ENCODE data around the gene GPBP1L1. TPM values are rescaled to one million over a fixed set of nuclear protein-coding genes. Genes with fewer than 3 reads are reported as not detected.
"Not testable (repeated sequence)": the region's sequence is repeated elsewhere in the genome, so short reads cannot be mapped to it uniquely, and the experiment has no call there.

The GPBP1L1 gene
- polyA plus RNA-seq, 1 donor (not counting 4 experiments of a cell fraction or from before 2014, with no cell fraction given) = 64.1 TPM

DNA sequence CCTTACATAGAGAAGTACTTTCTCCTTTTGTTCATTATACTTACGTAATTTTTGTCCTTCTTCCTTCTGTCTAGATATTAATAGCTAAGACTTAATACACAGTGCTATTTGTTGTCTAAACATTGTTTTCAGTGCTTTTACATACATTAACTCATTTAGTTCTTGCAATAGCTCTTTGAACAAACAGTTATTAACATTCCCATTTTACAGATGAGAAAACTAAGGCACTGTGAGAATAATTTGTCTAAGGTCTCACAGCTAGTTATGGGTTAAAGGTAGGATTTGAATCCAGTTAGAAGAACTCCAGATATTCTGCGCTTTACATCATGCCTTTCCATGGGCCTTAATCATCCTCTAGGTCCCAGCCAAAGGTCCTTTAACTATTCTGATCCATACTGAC lies 82.1 kb downstream of the GPBP1L1 start:
- Histone ChIP-seq H2AFZ (ENCODE audit: control insufficient read depth, low read length) (no peak overlapping the region), H3K9me1 (ENCODE audit: control insufficient read depth, extremely low read depth, insufficient read depth, low read length) (no peaks in the 10 kb centered on the region), H3K9ac (ENCODE audit: control insufficient read depth, extremely low read depth, insufficient read depth, low read length) (no peak overlapping the region), H4K20me1 (ENCODE audit: control insufficient read depth, extremely low read depth, insufficient read depth, low read length) (no peaks in the 10 kb centered on the region), H3K27ac (ENCODE audit: control insufficient read depth, insufficient read depth, low read length) (no peak overlapping the region), H3K4me2 (ENCODE audit: control insufficient read depth, extremely low read depth, insufficient read depth, low read depth, low read length) (no peak overlapping the region), H3K27me3 (ENCODE audit: control insufficient read depth, extremely low read depth, insufficient read depth, low read length) (no peaks in the 10 kb centered on the region), H3K36me3 (ENCODE audit: control insufficient read depth in 2 of 2, extremely low read depth in 1 of 2, insufficient read depth in 2 of 2, low read length in 2 of 2) (peaks cover 2 to 24% of the 10 kb centered on the region in 2 experiments), H3K4me1 (ENCODE audit: control insufficient read depth, extremely low read depth, insufficient read depth, low read length) (no peaks in the 10 kb centered on the region), H3K9me3 (ENCODE audit: control insufficient read depth, low read depth, low read length) (no peaks in the 10 kb centered on the region), H3K79me2 (ENCODE audit: control insufficient read depth, insufficient read depth, low read length) (peaks cover 21% of the 10 kb centered on the region), H3K4me3 (ENCODE audit: control insufficient read depth in 2 of 3, extremely low read depth in 1 of 3, insufficient read depth in 2 of 3, low read depth in 1 of 3, low read length in 3 of 3) (no peak overlapping the region)
- FAIRE-seq (no peak), DNase-seq (ENCODE audit: low read depth, low spot score) (no peak)
- TF ChIP-seq CTCF (optimal IDR thresholded peaks at IDR 0.05 in 1 of 3, IDR thresholded peaks at IDR 0.05 in 1 of 3, conservative IDR thresholded peaks at IDR 0.05 in 1 of 3; ENCODE audit: extremely low read depth in 1 of 3, insufficient read depth in 2 of 3, low read length in 3 of 3) = no peak
- no peak for TF ChIP-seq EZH2 (IDR thresholded peaks at IDR 0.05; ENCODE audit: low read length)
- dilution Hi-C loops (cut with MboI; ENCODE audit: extremely low pct_ligation_motif_present, low sequenced_read_pairs) = no loop called here

DNA sequence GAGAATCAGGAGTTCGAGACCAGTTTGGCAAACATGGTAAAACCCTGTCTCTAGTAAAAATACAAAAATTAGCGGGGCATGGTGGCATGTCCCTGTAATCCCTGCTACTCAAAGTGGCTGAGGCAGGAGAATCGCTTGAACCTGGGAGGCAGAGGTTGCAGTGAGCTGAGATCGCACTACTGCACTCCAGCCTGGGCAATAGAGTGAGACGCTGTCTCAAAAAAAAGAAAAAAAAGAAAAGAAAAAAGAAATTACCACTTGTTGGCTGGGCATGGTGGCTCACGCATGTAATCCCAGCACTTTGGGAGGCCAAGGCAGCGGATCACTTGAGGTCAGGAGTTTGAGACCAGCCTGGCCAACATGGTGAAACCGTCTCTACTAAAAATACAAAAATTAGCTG lies 89.6 kb downstream of the GPBP1L1 start:
- H3K27me3 ChIP-seq (ENCODE audit: control insufficient read depth, extremely low read depth, insufficient read depth, low read length); H3K9me3 ChIP-seq (ENCODE audit: control insufficient read depth, low read depth, low read length); DNase-seq (ENCODE audit: low read depth, low spot score); H3K4me3 ChIP-seq (ENCODE audit: control insufficient read depth in 2 of 3, extremely low read depth in 1 of 3, insufficient read depth in 2 of 3, low read depth in 1 of 3, low read length in 3 of 3); H3K9me1 ChIP-seq (ENCODE audit: control insufficient read depth, extremely low read depth, insufficient read depth, low read length); H3K9ac ChIP-seq (ENCODE audit: control insufficient read depth, extremely low read depth, insufficient read depth, low read length); H3K4me1 ChIP-seq (ENCODE audit: control insufficient read depth, extremely low read depth, insufficient read depth, low read length); H3K36me3 ChIP-seq (ENCODE audit: control insufficient read depth in 2 of 2, extremely low read depth in 1 of 2, insufficient read depth in 2 of 2, low read length in 2 of 2); dilution Hi-C loops (cut with MboI; ENCODE audit: extremely low pct_ligation_motif_present, low sequenced_read_pairs); H4K20me1 ChIP-seq (ENCODE audit: control insufficient read depth, extremely low read depth, insufficient read depth, low read length); H3K4me2 ChIP-seq (ENCODE audit: control insufficient read depth, extremely low read depth, insufficient read depth, low read depth, low read length); H2AFZ ChIP-seq (ENCODE audit: control insufficient read depth, low read length); H3K27ac ChIP-seq (ENCODE audit: control insufficient read depth, insufficient read depth, low read length); FAIRE-seq: not testable (repeated sequence)
- H3K79me2 ChIP-seq (ENCODE audit: control insufficient read depth, insufficient read depth, low read length) = peaks cover 56% of the 10 kb centered on the region

DNA sequence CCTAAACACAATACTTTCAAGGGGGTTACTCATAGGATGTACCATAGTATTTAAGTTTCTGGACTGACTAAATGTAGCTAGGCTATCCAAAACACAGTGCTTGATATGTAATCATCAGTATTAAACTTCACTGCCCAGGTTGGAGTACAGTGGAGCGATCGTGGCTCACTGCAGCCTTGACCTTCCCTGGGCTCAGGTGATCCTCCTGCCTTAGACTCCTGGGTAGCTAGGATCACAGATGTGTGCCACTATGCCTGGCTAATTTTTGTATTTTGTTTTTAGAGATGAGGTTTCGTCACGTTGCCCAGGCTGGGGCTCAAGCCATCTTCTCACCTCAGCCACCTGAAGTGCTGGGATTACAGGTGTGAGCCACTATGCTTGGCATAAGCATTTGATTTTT lies 91.9 kb downstream of the GPBP1L1 start:
- peaks cover 56% of the 10 kb centered on the region for H3K79me2 ChIP-seq (ENCODE audit: control insufficient read depth, insufficient read depth, low read length)
- H4K20me1 ChIP-seq (ENCODE audit: control insufficient read depth, extremely low read depth, insufficient read depth, low read length) = no peaks in the 10 kb centered on the region
- H3K36me3 ChIP-seq (ENCODE audit: control insufficient read depth in 2 of 2, extremely low read depth in 1 of 2, insufficient read depth in 2 of 2, low read length in 2 of 2) = peaks cover 0 to 3% of the 10 kb centered on the region in 2 experiments
- dilution Hi-C loops (cut with MboI; ENCODE audit: extremely low pct_ligation_motif_present, low sequenced_read_pairs) = no loop called here
- no peak overlapping the region for H3K9ac ChIP-seq (ENCODE audit: control insufficient read depth, extremely low read depth, insufficient read depth, low read length)
- no peak overlapping the region for H3K27ac ChIP-seq (ENCODE audit: control insufficient read depth, insufficient read depth, low read length)
- DNase-seq (ENCODE audit: low read depth, low spot score) = no peak
- H3K9me1 ChIP-seq (ENCODE audit: control insufficient read depth, extremely low read depth, insufficient read depth, low read length) = no peaks in the 10 kb centered on the region
- TF ChIP-seq EZH2 (IDR thresholded peaks at IDR 0.05; ENCODE audit: low read length) (no peak), CTCF (optimal IDR thresholded peaks at IDR 0.05 in 1 of 3, IDR thresholded peaks at IDR 0.05 in 1 of 3, conservative IDR thresholded peaks at IDR 0.05 in 1 of 3; ENCODE audit: extremely low read depth in 1 of 3, insufficient read depth in 2 of 3, low read length in 3 of 3) (no peak)
- no peak for FAIRE-seq
- no peaks in the 10 kb centered on the region for H3K27me3 ChIP-seq (ENCODE audit: control insufficient read depth, extremely low read depth, insufficient read depth, low read length)
- H3K4me2 ChIP-seq (ENCODE audit: control insufficient read depth, extremely low read depth, insufficient read depth, low read depth, low read length) = no peak overlapping the region
- H3K9me3 ChIP-seq (ENCODE audit: control insufficient read depth, low read depth, low read length) = no peaks in the 10 kb centered on the region
- H3K4me3 ChIP-seq (ENCODE audit: control insufficient read depth in 2 of 3, extremely low read depth in 1 of 3, insufficient read depth in 2 of 3, low read depth in 1 of 3, low read length in 3 of 3) = no peak overlapping the region
- H2AFZ ChIP-seq (ENCODE audit: control insufficient read depth, low read length) = no peak overlapping the region
- peaks cover 6% of the 10 kb centered on the region for H3K4me1 ChIP-seq (ENCODE audit: control insufficient read depth, extremely low read depth, insufficient read depth, low read length)
